Skeletal muscle satellite cell (primary cell): ENCODE results near the gene FYN.
"Not testable (repeated sequence)": the region's sequence is repeated elsewhere in the genome, so short reads cannot be mapped to it uniquely, and the experiment has no call there.

Experiments
- H3K27me3 ChIP-seq: 2 replicates; pipeline ENCODE4 v1.7.0; 2013; ENCODE audit warnings: low read length; ENCODE audit not compliant: control insufficient read depth, insufficient read depth
- H3K36me3 ChIP-seq: 2 replicates; pipeline ENCODE4 v1.7.0; 2013; ENCODE audit warnings: mild to moderate bottlenecking, control low read depth, low read length; ENCODE audit not compliant: insufficient read depth
- H3K4me1 ChIP-seq: 2 replicates; pipeline ENCODE4 v1.7.0; 2013; ENCODE audit warnings: low read length; ENCODE audit not compliant: control insufficient read depth, insufficient read depth
- H3K4me2 ChIP-seq: 2 replicates; pipeline ENCODE4 v1.7.0; 2013; ENCODE audit warnings: mild to moderate bottlenecking, low read length
- H3K4me3 ChIP-seq: 2 replicates; pipeline ENCODE4 v1.7.0; 2013; ENCODE audit warnings: low read length
- H3K9ac ChIP-seq: 2 replicates; pipeline ENCODE4 v1.7.0; 2013; ENCODE audit warnings: mild to moderate bottlenecking, low read depth, low read length, moderate library complexity
- H3K9me3 ChIP-seq: replicated peaks from 2 replicates; pipeline ENCODE4 v1.7.0; 2013; ENCODE audit warnings: mild to moderate bottlenecking, control low read depth, low read length

FYN gene

GRCh38 chr6:111651185-111652034 lies 221.8 kb downstream of the FYN start:
- Histone ChIP-seq H3K4me3 (no peak overlapping the region), H3K9ac (no peak overlapping the region), H3K9me3 (no peaks in the 10 kb centered on the region), H3K27me3 (no peaks in the 10 kb centered on the region), H3K4me2 (no peak overlapping the region), H3K36me3 (no peaks in the 10 kb centered on the region), H3K4me1 (peaks cover 16% of the 10 kb centered on the region)

- Histone ChIP-seq H3K36me3 (no peaks in the 10 kb centered on the region), H3K9me3 (no peaks in the 10 kb centered on the region), H3K9ac (no peak overlapping the region), H3K4me2 (no peak overlapping the region), H3K4me1 (peaks cover 13% of the 10 kb centered on the region), H3K27me3 (no peaks in the 10 kb centered on the region), H3K4me3 (no peak overlapping the region)
Measured at GRCh38 chr6:111650049-111650448, 223.2 kb downstream of the FYN start.

DNA sequence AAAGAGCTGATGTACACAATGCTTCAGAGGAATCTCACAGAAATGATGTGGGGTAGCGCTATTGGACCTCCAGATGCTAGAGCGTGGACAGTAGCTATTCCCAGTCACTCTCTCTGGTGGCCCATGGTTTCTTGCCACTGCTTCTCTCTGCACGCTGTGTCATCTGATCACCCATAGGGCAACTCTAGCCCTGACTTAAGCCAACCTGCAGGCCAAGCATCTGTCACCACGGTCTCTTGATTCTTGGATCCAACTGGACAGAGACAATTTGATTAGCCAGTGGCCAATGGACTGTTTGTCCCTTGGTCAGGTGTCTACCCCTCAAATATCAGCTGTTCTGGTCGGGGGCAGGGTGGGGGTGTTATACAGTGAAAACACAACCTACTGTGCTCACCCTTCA lies 225.2 kb downstream of the FYN start:
- no peaks in the 10 kb centered on the region for H3K27me3 ChIP-seq
- no peak overlapping the region for H3K4me2 ChIP-seq
- no peak overlapping the region for H3K9ac ChIP-seq
- H3K4me3 ChIP-seq: no peak overlapping the region
- peaks cover 6% of the 10 kb centered on the region for H3K4me1 ChIP-seq
- H3K9me3 ChIP-seq: no peaks in the 10 kb centered on the region
- no peaks in the 10 kb centered on the region for H3K36me3 ChIP-seq

DNA sequence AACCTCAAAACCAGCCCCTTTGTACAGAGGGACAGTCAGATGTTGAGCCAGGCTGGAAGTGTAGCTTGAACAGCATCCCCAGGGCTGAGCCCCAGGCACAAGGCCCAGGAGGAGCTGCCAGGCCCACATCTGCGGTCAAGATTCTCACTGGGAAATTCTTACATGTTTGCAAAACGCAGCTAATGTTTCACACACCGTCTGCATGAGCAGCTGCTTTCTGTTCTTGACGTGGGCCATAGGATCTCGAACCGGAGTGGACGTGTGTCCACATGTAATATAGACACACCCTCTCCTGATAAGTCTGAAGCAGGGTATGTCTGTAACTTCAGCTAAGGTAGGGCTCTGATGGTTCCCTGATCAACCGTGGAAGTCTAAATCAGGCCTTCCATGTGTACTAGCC lies 226.3 kb downstream of the FYN start:
- Histone ChIP-seq H3K4me3 (no peak overlapping the region), H3K9ac (no peak overlapping the region), H3K4me1 (peaks cover 9% of the 10 kb centered on the region), H3K36me3 (no peaks in the 10 kb centered on the region), H3K4me2 (no peak overlapping the region), H3K27me3 (no peaks in the 10 kb centered on the region), H3K9me3 (no peaks in the 10 kb centered on the region)

- H3K4me2 ChIP-seq: no peak overlapping the region
- no peak overlapping the region for H3K4me3 ChIP-seq
- H3K4me1 ChIP-seq: peaks cover 9% of the 10 kb centered on the region
- H3K9ac ChIP-seq: no peak overlapping the region
- H3K9me3 ChIP-seq: no peaks in the 10 kb centered on the region
- no peaks in the 10 kb centered on the region for H3K27me3 ChIP-seq
- H3K36me3 ChIP-seq: no peaks in the 10 kb centered on the region
Measured at GRCh38 chr6:111646034-111646433, 227.2 kb downstream of the FYN start.

GRCh38 chr6:111644893-111645430 lies 228.3 kb downstream of the FYN start:
- H3K4me2 ChIP-seq: no peak overlapping the region
- H3K4me3 ChIP-seq: no peak overlapping the region
- no peaks in the 10 kb centered on the region for H3K27me3 ChIP-seq
- no peaks in the 10 kb centered on the region for H3K36me3 ChIP-seq
- H3K9ac ChIP-seq: no peak overlapping the region
- H3K4me1 ChIP-seq: peaks cover 9% of the 10 kb centered on the region
- no peaks in the 10 kb centered on the region for H3K9me3 ChIP-seq

- H3K9ac ChIP-seq: no peak overlapping the region
- H3K36me3 ChIP-seq: no peaks in the 10 kb centered on the region
- H3K27me3 ChIP-seq: no peaks in the 10 kb centered on the region
Measured at GRCh38 chr6:111642463-111643158, 230.6 kb downstream of the FYN start.

GRCh38 chr6:111639266-111639665 lies 234.0 kb downstream of the FYN start:
- Histone ChIP-seq H3K4me2 (no peak overlapping the region), H3K4me1 (peaks cover 3% of the 10 kb centered on the region), H3K36me3 (no peaks in the 10 kb centered on the region), H3K4me3 (no peak overlapping the region), H3K27me3 (no peaks in the 10 kb centered on the region), H3K9me3 (no peaks in the 10 kb centered on the region), H3K9ac (no peak overlapping the region)

More at GRCh38 chr6:111642463-111643158, 230.6 kb downstream of the FYN start:
- H3K4me1 ChIP-seq: peaks cover 9% of the 10 kb centered on the region
- no peaks in the 10 kb centered on the region for H3K9me3 ChIP-seq
- H3K4me3 ChIP-seq: no peak overlapping the region
- peak overlapping the region; percentile 19 for H3K4me2 ChIP-seq

- H3K9ac ChIP-seq, H3K36me3 ChIP-seq, H3K27me3 ChIP-seq, H3K4me1 ChIP-seq, H3K4me3 ChIP-seq, H3K9me3 ChIP-seq, H3K4me2 ChIP-seq: not testable (repeated sequence)
Measured at GRCh38 chr6:111634981-111635380, 238.3 kb downstream of the FYN start.

DNA sequence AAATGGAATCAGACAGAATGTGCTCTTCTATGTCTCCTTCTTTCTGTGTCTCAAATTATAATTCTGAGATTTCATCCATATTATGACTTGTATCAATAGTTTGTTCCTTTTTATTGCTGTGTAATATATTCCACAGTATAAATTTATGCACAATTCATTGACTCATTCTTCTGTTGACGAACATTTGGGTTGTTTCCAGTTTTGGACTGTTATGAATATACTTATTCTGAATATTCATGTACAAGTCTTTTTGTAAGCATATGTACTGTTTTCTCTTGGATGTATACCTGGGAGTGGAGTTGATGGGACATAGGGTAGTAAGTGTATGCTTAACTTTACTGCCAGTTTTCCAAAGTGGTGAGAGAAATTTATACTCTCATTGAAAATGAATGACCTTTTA lies 239.4 kb downstream of the FYN start:
- H3K36me3 ChIP-seq: no peaks in the 10 kb centered on the region

DNA sequence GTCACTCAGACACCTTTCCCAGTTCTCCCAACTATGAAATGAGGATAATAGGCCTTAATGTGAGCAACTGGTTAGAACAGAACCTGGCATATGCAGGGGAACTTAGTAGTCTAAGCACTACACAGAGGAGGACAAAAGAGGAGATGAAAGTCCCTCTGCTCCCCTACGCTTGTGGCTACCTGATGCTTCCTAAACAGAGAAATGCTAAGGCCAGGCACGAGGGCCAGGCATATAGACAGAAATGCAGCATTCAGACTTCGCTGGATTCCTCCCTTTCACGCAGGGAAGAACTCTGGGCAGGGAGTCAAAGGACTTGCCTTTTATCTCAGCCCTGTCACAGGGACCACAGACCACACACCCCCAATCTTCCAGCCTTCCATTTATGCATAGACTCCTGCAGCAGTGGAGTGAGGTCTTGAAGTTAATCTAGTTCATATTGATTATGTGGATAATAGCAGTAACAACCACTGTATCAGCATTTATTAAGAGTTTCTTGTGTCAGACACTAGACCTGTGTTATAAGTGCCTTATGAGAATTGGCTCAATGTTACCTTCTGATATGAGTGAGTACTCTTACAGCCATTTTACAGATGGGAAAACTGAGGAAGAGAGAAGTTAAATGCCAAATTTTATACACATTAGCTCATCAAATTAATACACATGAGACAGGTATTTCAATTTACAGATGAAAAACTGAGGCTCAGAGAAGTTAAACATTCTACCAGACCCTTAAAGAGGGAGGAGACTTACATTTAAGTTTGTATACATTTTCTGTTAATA lies 240.6 kb downstream of the FYN start:
- no peak overlapping the region for H3K4me3 ChIP-seq
- H3K9ac ChIP-seq: no peak overlapping the region
- H3K9me3 ChIP-seq: no peaks in the 10 kb centered on the region
- H3K36me3 ChIP-seq: no peaks in the 10 kb centered on the region
- no peak overlapping the region for H3K4me2 ChIP-seq
- no peaks in the 10 kb centered on the region for H3K4me1 ChIP-seq
- no peaks in the 10 kb centered on the region for H3K27me3 ChIP-seq

More for the DNA sequence above, 239.4 kb downstream of the FYN start:
- no peaks in the 10 kb centered on the region for H3K4me1 ChIP-seq
- no peak overlapping the region for H3K4me2 ChIP-seq
- no peaks in the 10 kb centered on the region for H3K27me3 ChIP-seq
- no peak overlapping the region for H3K9ac ChIP-seq
- no peak overlapping the region for H3K4me3 ChIP-seq
- no peaks in the 10 kb centered on the region for H3K9me3 ChIP-seq
